Endothelial cell of umbilical vein (primary cell): ENCODE results near the gene CARNS1. TPM values are rescaled to one million over a fixed set of nuclear protein-coding genes. Genes with fewer than 3 reads are reported as not detected.

Experiments used
- BruUV-seq: library from RNA; stranded (reverse); fragments of 400-500 nt; replicated peaks from 2 replicates; lab custom pipeline; 2021; lab: Mats Ljungman, UMichigan
- CTCF ChIA-PET: fragments of 300-600, 350-600 bp; sonication (Branson Sonifier 250); formaldehyde crosslinking; loops from one replicate; lab custom pipeline; 2021; ENCODE audit warnings: antibody characterized with exemption, inconsistent platforms; lab: Charles Lee
- POLR2A ChIA-PET: fragments of 300-600, 350-600 bp; sonication (Branson Sonifier 250); formaldehyde crosslinking; loops from one replicate; lab custom pipeline; 2021; ENCODE audit warnings: antibody characterized with exemption, inconsistent platforms; lab: Charles Lee
- DNase-seq: peaks from one replicate; pipeline ENCODE4 v3.0.0-alpha.2; 2011; ENCODE audit warnings: low read depth, low spot score
- FAIRE-seq: peaks from 2 replicates; lab custom pipeline; 2011; peaks lifted over from hg19 to GRCh38; lab: Jason Lieb, UNC
- H2AFZ ChIP-seq: 2 replicates; pipeline ENCODE4 v1.6.0; 2012; ENCODE audit warnings: low read depth, low read length, control low read depth, inconsistent platforms
- H3K27ac ChIP-seq: 2 replicates; pipeline ENCODE4 v1.5.1; 2011; ENCODE audit warnings: low read depth, mild to moderate bottlenecking, control low read depth, low read length, moderate library complexity; ENCODE audit not compliant: insufficient read depth
- H3K27me3 ChIP-seq, 2 experiments: 2 replicates each; pipeline versions ENCODE4 v1.6.0 to v1.6.1; 2011; ENCODE audit warnings: low read length in 2 of 2, mixed read lengths in 1 of 2; ENCODE audit not compliant: control insufficient read depth in 2 of 2, insufficient read depth in 2 of 2
- H3K36me3 ChIP-seq, 2 experiments: 2 replicates in 1 of 2; 3 replicates in 1 of 2; pipeline ENCODE4 v1.5.1; 2011; ENCODE audit warnings: low read length in 2 of 2, mild to moderate bottlenecking in 1 of 2, moderate library complexity in 1 of 2; ENCODE audit not compliant: control insufficient read depth in 2 of 2, insufficient read depth in 2 of 2; ENCODE audit errors: extremely low read depth in 1 of 2
- H3K4me1 ChIP-seq: 3 replicates; pipeline ENCODE4 v1.5.1; 2011; ENCODE audit warnings: mild to moderate bottlenecking, low read length; ENCODE audit not compliant: control insufficient read depth, insufficient read depth; ENCODE audit errors: extremely low read depth
- H3K4me2 ChIP-seq: 2 replicates; pipeline ENCODE4 v1.6.1; 2011; ENCODE audit warnings: low read length, control low read depth, mixed read lengths; ENCODE audit not compliant: insufficient read depth
- H3K4me3 ChIP-seq, 3 experiments: fragments of 200-600 bp in 1 of 3; sonication (generic), shearing (Covaris generic) in 1 of 3; replicated peaks in 1 of 3; 2 replicates each; pipeline ENCODE4 v1.5.1; 2011 to 2016; ENCODE audit warnings: control low read depth in 3 of 3, low read length in 3 of 3, mild to moderate bottlenecking in 2 of 3, inconsistent platforms in 1 of 3, low read depth in 1 of 3, moderate library complexity in 1 of 3; ENCODE audit not compliant: insufficient read depth in 1 of 3
- H3K79me2 ChIP-seq: 2 replicates; pipeline ENCODE4 v1.6.0; 2012; ENCODE audit warnings: low read length, inconsistent platforms; ENCODE audit not compliant: control insufficient read depth, insufficient read depth
- H3K9ac ChIP-seq: replicated peaks from 2 replicates; pipeline ENCODE3; 2011; ENCODE audit warnings: low read length, control low read depth; ENCODE audit not compliant: insufficient read depth; ENCODE audit errors: extremely low read depth
- H3K9me1 ChIP-seq: replicated peaks from 3 replicates; pipeline ENCODE4 v1.6.0; 2011; ENCODE audit warnings: mild to moderate bottlenecking, low read length; ENCODE audit not compliant: control insufficient read depth, insufficient read depth; ENCODE audit errors: extremely low read depth
- H3K9me3 ChIP-seq: replicated peaks from 2 replicates; pipeline ENCODE4 v1.5.1; 2012; ENCODE audit warnings: low read length, inconsistent platforms; ENCODE audit not compliant: control insufficient read depth, insufficient read depth
- H4K20me1 ChIP-seq: replicated peaks from 2 replicates; pipeline ENCODE3; 2011; ENCODE audit warnings: mild to moderate bottlenecking, low read length; ENCODE audit not compliant: control insufficient read depth, insufficient read depth; ENCODE audit errors: extremely low read depth
- CTCF ChIP-seq, 2 donors: IDR thresholded peaks; 1 replicate in 1 of 2; 2 replicates in 1 of 2; pipeline ENCODE4 v1.5.1; 2011; ENCODE audit warnings: low read length in 2 of 2, mild to moderate bottlenecking in 2 of 2, moderate library complexity in 2 of 2, control low read depth in 1 of 2, inconsistent platforms in 1 of 2, low read depth in 1 of 2; ENCODE audit not compliant: insufficient read depth in 1 of 2; ENCODE audit errors: extremely low read depth in 1 of 2
- EZH2 ChIP-seq: IDR thresholded peaks from 2 replicates; pipeline ENCODE4 v1.6.1; 2012; ENCODE audit warnings: borderline replicate concordance, low read depth, mild to moderate bottlenecking, moderate library complexity, low read length, inconsistent platforms; ENCODE audit not compliant: severe bottlenecking
- FOS ChIP-seq: IDR thresholded peaks from 2 replicates; pipeline ENCODE4 v1.6.1; 2011; ENCODE audit warnings: mild to moderate bottlenecking, low read length, moderate library complexity, borderline replicate concordance; ENCODE audit not compliant: insufficient read depth
- GATA2 ChIP-seq: IDR thresholded peaks from 2 replicates; pipeline ENCODE4 v1.7.0; 2011; ENCODE audit warnings: low read depth, mild to moderate bottlenecking, moderate library complexity, mixed read lengths, low read length; ENCODE audit not compliant: insufficient read length, insufficient read depth
- JUN ChIP-seq: IDR thresholded peaks from 2 replicates; pipeline ENCODE4 v1.6.1; 2011; ENCODE audit warnings: borderline replicate concordance, low read depth; ENCODE audit not compliant: insufficient read length, insufficient read depth
- MAX ChIP-seq: IDR thresholded peaks from 2 replicates; pipeline ENCODE4 v1.6.1; 2011; ENCODE audit not compliant: insufficient read depth, insufficient read length
- MYC ChIP-seq: IDR thresholded peaks from one replicate; pipeline ENCODE4 v1.6.1; 2011; ENCODE audit warnings: mild to moderate bottlenecking, low read depth, low read length
- POLR2A ChIP-seq: IDR thresholded peaks from 2 replicates; pipeline ENCODE4 v1.6.1; 2012; ENCODE audit warnings: low read depth, mild to moderate bottlenecking, control low read depth, low read length
- POLR2AphosphoS5 ChIP-seq: IDR thresholded peaks from 2 replicates; pipeline ENCODE4 v1.6.1; 2012; ENCODE audit warnings: low read depth, mild to moderate bottlenecking, control low read depth, low read length, moderate library complexity; ENCODE audit not compliant: insufficient read depth
- dilution Hi-C: fragments of 300-500 bp; cut with MboI; formaldehyde crosslinking; loops from one replicate; pipeline ENCODE4 v1.15.0; 2019; ENCODE audit warnings: low sequenced_read_pairs; ENCODE audit not compliant: extremely low pct_ligation_motif_present
- intact Hi-C: fragments of 100-400 bp; cut with micrococcal nuclease; formaldehyde crosslinking; loops from one replicate; pipeline ENCODE4 v1.10.0; 2022
- polyA plus RNA-seq, 4 experiments: library from polyadenylated mRNA; depleted of rRNA in 3 of 4; stranded (reverse) in 3 of 4; unstranded in 1 of 4; fragments of >200 nt; gene quantifications; 2 replicates each; pipeline versions ENCODE4 v1.2.1 to v1.2.3, GENCODE V29; 2011 to 2012; ENCODE audit warnings: missing spikeins in 1 of 4
- total RNA-seq: library from RNA; stranded (reverse); gene quantifications from 2 replicates; pipeline ENCODE4 v1.2.3, GENCODE V29; 2021

The CARNS1 gene
- total and polyA plus RNA-seq, 2 donors (not counting 3 experiments of a cell fraction or from before 2014, with no cell fraction given), result 0.14 to 0.35 TPM

GRCh38 chr11:67390947-67391303 is 24.6 kb upstream of the CARNS1 start:
- no peak for DNase-seq
- POLR2A ChIA-PET, result interaction anchor here (0.6 kb wide), 1 partner anchor 21 kb away, joined by 3 read pairs; no protein-coding TSS in a partner anchor
- Histone ChIP-seq H3K4me2 (peak overlapping the region; percentile 90), H3K9me1 (no peaks in the 10 kb centered on the region), H3K9me3 (no peaks in the 10 kb centered on the region), H3K4me1 (peaks cover 10% of the 10 kb centered on the region), H3K36me3 (peaks cover 0 to 2% of the 10 kb centered on the region in 2 experiments), H3K79me2 (peaks cover 4% of the 10 kb centered on the region), H3K27me3 (no peaks in the 10 kb centered on the region), H3K27ac (peak overlapping the region; percentile 56), H3K9ac (peak overlapping the region; percentile 79), H4K20me1 (no peaks in the 10 kb centered on the region), H3K4me3 (peak overlapping the region; percentile 52 to 80 (median 76)), H2AFZ (peak overlapping the region; percentile 57)
- TF ChIP-seq MAX (no peak), MYC (no peak), JUN (no peak), FOS (no peak), EZH2 (no peak), CTCF (IDR thresholded peaks at IDR 0.05; ENCODE audit: extremely low read depth in 1 of 2, insufficient read depth in 1 of 2, low read depth in 1 of 2, low read length in 2 of 2) (no peak), POLR2AphosphoS5 (no peak), GATA2 (no peak), POLR2A (no peak)
- dilution Hi-C loops, result no loop called here
- FAIRE-seq, result no peak
- CTCF ChIA-PET, result interaction anchor here (1.0 to 4.8 kb wide), 7 partner anchors 9 to 127 kb away, joined by 3 to 32 read pairs (median 5); partner anchors contain the start of gene PPP1CA
- intact Hi-C loops, result no loop called here
- BruUV-seq, result no TSS peak
